ENCODE measurements around the gene ZMYND8. TPM values are rescaled to one million over a fixed set of nuclear protein-coding genes. Genes with fewer than 3 reads are reported as not detected.

The ZMYND8 gene
- total RNA-seq, 4 donors from 2014 or later: 41.6 to 79.4 (median 60.7) TPM

GRCh38 chr20:47269309-47270165 lies 87.0 kb downstream of the ZMYND8 start:
- intact Hi-C loops (cut with DNase I; ENCODE audit: low total_unique reads) (loop anchor here (10.0 kb wide), 1 partner anchor 355 kb away; no protein-coding TSS in a partner anchor), in situ Hi-C loops (cut with MboI; ENCODE audit: low pct_ligation_motif_present in 1 of 4, low pct_unique_long_range_greater_than_20kb in 1 of 4, low sequenced_read_pairs in 3 of 4) (loop anchor here (5.0 to 25.0 kb wide), 4 partner anchors 113 to 355 kb away; no protein-coding TSS in a partner anchor)
- H3K4me1 ChIP-seq: peaks cover 4 to 17% (median 8%) of the 10 kb centered on the region in 4 donors
- H3K4me3 ChIP-seq: no peak overlapping the region
- DNase-seq: no peak
- H3K9me3 ChIP-seq: no peaks in the 10 kb centered on the region
- TF ChIP-seq, protein P1, sequence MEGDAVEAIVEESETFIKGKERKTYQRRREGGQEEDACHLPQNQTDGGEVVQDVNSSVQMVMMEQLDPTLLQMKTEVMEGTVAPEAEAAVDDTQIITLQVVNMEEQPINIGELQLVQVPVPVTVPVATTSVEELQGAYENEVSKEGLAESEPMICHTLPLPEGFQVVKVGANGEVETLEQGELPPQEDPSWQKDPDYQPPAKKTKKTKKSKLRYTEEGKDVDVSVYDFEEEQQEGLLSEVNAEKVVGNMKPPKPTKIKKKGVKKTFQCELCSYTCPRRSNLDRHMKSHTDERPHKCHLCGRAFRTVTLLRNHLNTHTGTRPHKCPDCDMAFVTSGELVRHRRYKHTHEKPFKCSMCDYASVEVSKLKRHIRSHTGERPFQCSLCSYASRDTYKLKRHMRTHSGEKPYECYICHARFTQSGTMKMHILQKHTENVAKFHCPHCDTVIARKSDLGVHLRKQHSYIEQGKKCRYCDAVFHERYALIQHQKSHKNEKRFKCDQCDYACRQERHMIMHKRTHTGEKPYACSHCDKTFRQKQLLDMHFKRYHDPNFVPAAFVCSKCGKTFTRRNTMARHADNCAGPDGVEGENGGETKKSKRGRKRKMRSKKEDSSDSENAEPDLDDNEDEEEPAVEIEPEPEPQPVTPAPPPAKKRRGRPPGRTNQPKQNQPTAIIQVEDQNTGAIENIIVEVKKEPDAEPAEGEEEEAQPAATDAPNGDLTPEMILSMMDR (IDR thresholded peaks at IDR 0.05): no peak
- TF ChIP-seq EP300 (IDR thresholded peaks at IDR 0.05; ENCODE audit: low read depth): no peak
- H3K36me3 ChIP-seq: no peaks in the 10 kb centered on the region
- no peak overlapping the region for H3K27ac ChIP-seq
- 85 to 92% methylated on average over 3 to 7 of the region's 7 CpGs for WGBS, 2 donors (ENCODE audit: low coverage in 1 of 2)
- no peaks in the 10 kb centered on the region for H3K27me3 ChIP-seq

GRCh38 chr20:47267621-47268020 lies 88.9 kb downstream of the ZMYND8 start:
- Histone ChIP-seq H3K27ac (no peak overlapping the region), H3K4me3 (no peak overlapping the region), H3K36me3 (no peaks in the 10 kb centered on the region), H3K9me3 (no peaks in the 10 kb centered on the region), H3K4me1 (no peaks in the 10 kb centered on the region), H3K27me3 (no peaks in the 10 kb centered on the region)
- 92% methylated on average over 5 of the region's 5 CpGs; no CpG with 5 or more reads in 1 of the 2 donors for WGBS, 2 donors (ENCODE audit: low coverage in 1 of 2)
- TF ChIP-seq POLR2A (IDR thresholded peaks at IDR 0.05): no peak
- no peak for DNase-seq
- in situ Hi-C loops (cut with MboI; ENCODE audit: low pct_ligation_motif_present in 1 of 4, low pct_unique_long_range_greater_than_20kb in 1 of 4, low sequenced_read_pairs in 3 of 4) (loop anchor here in 2 of 4 donors (10.0 to 25.0 kb wide), 2 partner anchors 117 to 345 kb away; no protein-coding TSS in a partner anchor), intact Hi-C loops (cut with DNase I; ENCODE audit: low total_unique reads) (no loop called here)

GRCh38 chr20:47266847-47267515 lies 89.5 kb downstream of the ZMYND8 start:
- intact Hi-C loops (cut with DNase I; ENCODE audit: low total_unique reads) (no loop called here), in situ Hi-C loops (cut with MboI; ENCODE audit: low pct_ligation_motif_present in 1 of 4, low pct_unique_long_range_greater_than_20kb in 1 of 4, low sequenced_read_pairs in 3 of 4) (loop anchor here in 2 of 4 donors (10.0 to 25.0 kb wide), 2 partner anchors 118 to 345 kb away; no protein-coding TSS in a partner anchor)

GRCh38 chr20:47265984-47266383 lies 90.5 kb downstream of the ZMYND8 start:
- Histone ChIP-seq H3K4me1 (no peaks in the 10 kb centered on the region), H3K27ac (no peak overlapping the region), H3K27me3 (no peaks in the 10 kb centered on the region), H3K36me3 (peaks cover 0 to 7% (median 0%) of the 10 kb centered on the region in 4 donors), H3K4me3 (no peak overlapping the region), H3K9me3 (no peaks in the 10 kb centered on the region)
- intact Hi-C loops (cut with DNase I; ENCODE audit: low total_unique reads): no loop called here
- in situ Hi-C loops (cut with MboI; ENCODE audit: low pct_ligation_motif_present in 1 of 4, low pct_unique_long_range_greater_than_20kb in 1 of 4, low sequenced_read_pairs in 3 of 4): loop anchor here in 2 of 4 donors (10.0 to 25.0 kb wide), 2 partner anchors 119 to 346 kb away; no protein-coding TSS in a partner anchor
- TF ChIP-seq, protein P1 (IDR thresholded peaks at IDR 0.05): no peak
- no peak for TF ChIP-seq POLR2AphosphoS5 (IDR thresholded peaks at IDR 0.05)
- no peak for TF ChIP-seq EP300 (IDR thresholded peaks at IDR 0.05; ENCODE audit: low read depth)
- no peak for TF ChIP-seq POLR2A (IDR thresholded peaks at IDR 0.05)
- 87% methylated on average over 5 of the region's 5 CpGs; no CpG with 5 or more reads in 1 of the 2 donors for WGBS, 2 donors (ENCODE audit: low coverage in 1 of 2)
- DNase-seq: no peak

More at GRCh38 chr20:47266847-47267515, 89.5 kb downstream of the ZMYND8 start:
- Histone ChIP-seq H3K36me3 (peaks cover 0 to 3% (median 0%) of the 10 kb centered on the region in 4 donors), H3K4me1 (no peaks in the 10 kb centered on the region), H3K27ac (no peak overlapping the region), H3K4me3 (no peak overlapping the region), H3K27me3 (no peaks in the 10 kb centered on the region), H3K9me3 (no peaks in the 10 kb centered on the region)
- WGBS, 2 donors (ENCODE audit: low coverage in 1 of 2): 75 to 90% methylated on average over 7 of the region's 7 CpGs
- no peak for TF ChIP-seq POLR2AphosphoS5 (IDR thresholded peaks at IDR 0.05)
- TF ChIP-seq EP300 (IDR thresholded peaks at IDR 0.05; ENCODE audit: low read depth): no peak
- TF ChIP-seq POLR2A (IDR thresholded peaks at IDR 0.05): no peak
- TF ChIP-seq, protein P1 (IDR thresholded peaks at IDR 0.05): no peak
- no peak for DNase-seq
